SHP77 (cell line): ENCODE measurements around the gene SIRT3.
A peak's percentile ranks its signal among the peaks of the same experiment; 100 is the strongest.

ENCODE experiments used
- DNase-seq, 2 experiments: peaks; one replicate each; lab custom pipeline; 2025; lab: John Stamatoyannopoulos, UW

The SIRT3 gene

DNA sequence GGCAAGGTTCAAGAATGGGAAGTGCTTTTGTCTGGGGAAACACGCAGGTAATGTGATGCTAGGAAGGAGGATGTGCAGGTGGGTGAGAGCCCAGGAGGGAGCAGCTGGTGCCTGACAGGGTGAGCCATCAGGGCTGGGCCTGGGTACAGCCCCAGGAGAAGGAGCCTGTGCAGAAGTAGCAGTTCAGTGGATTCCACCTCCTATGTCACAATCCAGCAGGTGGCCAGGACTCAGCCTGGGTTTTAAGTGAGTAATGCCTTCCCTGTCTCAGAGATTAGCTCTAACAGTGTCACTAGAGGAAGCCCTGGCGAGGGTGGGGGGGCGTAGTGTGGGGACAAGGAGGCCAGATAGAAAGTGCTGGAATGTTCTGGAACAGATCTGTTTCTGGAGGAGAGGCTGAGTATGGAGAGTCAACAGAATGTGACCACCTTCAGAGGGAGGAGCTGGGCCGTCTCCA lies 20.5 kb downstream of the SIRT3 start:
- DNase-seq, result no peak

DNA sequence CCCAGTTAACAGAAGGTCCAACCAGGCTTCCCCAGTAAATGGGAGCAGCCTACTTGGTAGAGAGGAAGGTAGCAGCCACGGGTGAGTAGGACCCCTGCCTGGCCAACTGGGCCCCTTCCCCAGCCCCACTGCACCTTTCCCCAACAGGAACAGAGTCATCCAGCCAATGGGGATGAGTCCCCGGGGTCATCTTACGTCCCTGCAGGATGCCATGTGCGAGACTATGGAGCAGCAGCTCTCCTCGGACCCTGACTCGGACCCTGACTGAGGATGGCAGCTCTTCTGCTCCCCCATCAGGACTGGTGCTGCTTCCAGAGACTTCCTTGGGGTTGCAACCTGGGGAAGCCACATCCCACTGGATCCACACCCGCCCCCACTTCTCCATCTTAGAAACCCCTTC lies 22.1 kb downstream of the SIRT3 start:
- DNase-seq, result no peak

DNA sequence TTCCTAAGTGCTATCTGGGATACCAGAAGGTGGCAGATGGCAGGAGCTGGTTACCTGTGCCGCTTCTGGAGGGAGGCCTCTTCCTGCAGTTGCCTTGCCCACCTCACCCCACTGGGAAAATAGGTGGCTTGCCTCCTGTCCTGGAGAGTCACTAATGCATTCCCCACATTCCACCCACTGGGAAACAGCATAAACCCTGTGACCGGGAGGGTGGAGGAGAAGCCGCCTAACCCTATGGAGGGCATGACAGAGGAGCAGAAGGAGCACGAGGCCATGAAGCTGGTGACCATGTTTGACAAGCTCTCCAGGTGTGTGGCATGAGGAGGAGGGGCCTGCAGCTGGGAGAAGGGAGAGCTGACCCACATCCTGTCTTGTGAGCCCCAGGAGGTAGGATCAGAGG lies 23.0 kb downstream of the SIRT3 start:
- DNase-seq, result no peak

DNA sequence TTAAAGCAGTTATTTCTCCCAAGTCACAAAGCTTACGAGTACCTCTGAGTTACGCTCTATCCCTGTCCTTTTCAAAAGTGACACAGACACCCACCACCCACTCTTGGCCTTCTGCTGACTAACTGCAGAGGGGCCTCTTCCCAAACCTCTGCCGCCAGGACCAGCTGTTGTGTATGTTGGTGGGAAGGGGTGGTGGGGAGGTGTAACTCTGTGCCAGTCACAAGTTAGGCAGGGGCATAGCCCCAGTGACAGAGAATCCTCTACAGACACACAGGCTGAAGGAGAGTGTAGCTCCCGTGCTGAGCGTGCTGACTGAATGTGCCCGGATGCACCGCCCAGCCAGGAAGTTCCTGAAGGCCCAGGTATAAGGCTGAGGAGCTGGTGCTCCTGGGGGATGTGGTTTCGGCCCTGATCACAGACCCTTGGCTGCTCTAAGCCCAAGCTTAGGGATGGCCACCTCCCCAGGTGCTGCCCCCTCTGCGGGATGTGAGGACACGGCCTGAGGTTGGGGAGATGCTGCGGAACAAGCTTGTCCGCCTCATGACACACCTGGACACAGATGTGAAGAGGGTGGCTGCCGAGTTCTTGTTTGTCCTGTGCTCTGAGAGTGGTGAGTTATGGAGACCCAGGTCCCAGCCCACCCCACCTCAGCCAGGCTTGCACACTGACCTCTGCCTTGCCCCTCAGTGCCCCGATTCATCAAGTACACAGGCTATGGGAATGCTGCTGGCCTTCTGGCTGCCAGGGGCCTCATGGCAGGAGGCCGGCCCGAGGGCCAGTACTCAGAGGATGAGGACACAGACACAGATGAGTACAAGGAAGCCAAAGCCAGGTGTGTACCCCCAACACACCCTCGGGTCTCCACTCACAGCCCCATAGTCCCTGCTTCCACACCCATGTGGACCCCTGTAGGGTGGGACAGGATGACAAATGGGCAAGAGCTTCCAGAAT lies 23.7 kb downstream of the SIRT3 start:
- DNase-seq, result no peak

DNA sequence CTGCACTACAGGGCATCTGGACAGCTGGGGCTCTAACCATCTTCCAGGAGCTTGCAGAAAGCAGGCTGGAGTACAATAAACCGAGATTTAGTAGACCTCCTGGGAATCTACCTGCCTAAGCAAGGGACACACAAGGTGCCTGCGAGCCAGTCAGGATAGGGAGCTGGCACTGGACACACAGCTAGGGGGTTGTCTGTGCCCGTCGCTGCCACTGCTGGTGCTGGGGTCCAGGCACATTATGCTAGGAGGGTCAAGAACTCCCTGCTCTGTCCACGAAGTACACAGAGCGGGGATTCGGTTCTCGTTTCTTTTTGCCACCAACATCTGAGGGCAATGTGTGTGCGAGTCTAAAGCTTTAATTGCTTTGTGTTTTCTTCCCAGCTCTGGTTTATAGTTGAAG lies 24.4 kb downstream of the SIRT3 start:
- DNase-seq, result no peak

DNA sequence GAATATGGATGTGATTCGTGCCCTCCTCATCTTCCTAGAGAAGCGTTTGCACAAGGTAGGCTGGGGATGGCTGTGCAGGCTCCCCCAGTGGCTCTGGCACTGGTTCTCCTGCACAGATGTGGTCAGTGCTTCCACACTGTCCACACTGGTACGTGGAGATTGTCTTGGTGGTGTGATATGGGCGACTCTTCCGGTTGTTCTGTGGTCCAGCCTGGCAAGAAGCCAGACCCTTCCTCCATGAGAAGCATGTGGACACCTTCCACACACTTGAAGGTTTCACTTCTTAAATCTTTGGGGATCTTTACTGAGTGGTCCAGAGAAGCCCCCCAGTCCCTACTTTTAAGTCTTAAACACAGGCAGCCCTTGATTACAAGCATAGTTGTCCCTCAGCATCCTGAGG lies 24.8 kb downstream of the SIRT3 start:
- no peak for DNase-seq

DNA sequence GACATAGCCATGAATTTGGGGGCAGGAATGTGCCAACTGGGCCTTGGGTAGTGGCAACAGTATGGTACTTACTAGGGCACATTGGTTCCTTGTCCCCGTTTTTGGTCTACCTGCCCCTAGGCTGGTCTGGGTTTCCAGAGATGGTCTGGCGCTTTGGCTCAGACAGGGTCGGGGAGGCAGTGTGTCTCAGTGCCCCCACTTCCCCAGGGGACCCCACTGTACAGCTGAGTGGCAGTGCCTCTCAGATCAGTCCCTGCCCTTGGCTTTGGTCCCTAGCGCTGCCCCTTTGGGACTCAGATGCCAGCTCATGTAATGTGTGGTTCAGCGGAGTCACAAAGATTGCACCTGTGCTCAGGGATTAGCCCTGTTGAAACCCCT lies 25.4 kb downstream of the SIRT3 start:
- DNase-seq, result no peak

DNA sequence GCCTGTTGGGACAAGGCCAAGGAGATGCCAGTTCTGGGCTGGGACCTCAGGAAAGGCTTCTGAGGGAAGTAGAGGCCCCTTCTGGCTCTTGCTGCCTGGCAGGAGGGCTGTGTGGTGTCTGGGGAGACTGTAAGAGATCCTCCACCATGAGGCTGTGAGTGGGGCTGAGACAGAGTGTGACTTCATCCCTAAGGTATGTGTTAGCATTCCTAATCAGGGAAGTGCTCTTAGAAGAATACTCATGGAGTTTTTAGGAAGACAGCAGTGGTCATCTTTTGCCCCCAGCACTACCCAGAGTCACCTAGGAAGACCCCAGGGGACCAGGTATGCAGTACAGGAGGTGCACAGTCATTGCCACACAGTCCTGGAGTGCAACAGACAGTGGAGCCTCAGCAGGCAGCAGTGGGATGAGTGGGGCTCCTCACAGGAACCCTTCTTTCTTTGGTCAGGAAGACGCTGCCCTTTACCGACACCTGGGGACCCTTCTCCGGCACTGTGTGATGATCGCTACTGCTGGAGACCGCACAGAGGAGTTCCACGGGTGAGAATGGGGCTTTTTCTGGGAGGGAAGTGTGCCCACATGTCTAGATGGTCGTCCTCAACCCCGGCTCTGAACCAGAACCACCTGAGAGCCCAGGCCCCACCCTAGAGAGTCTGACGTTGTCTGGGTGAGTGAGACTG lies 25.9 kb downstream of the SIRT3 start:
- DNase-seq, result no peak

DNA sequence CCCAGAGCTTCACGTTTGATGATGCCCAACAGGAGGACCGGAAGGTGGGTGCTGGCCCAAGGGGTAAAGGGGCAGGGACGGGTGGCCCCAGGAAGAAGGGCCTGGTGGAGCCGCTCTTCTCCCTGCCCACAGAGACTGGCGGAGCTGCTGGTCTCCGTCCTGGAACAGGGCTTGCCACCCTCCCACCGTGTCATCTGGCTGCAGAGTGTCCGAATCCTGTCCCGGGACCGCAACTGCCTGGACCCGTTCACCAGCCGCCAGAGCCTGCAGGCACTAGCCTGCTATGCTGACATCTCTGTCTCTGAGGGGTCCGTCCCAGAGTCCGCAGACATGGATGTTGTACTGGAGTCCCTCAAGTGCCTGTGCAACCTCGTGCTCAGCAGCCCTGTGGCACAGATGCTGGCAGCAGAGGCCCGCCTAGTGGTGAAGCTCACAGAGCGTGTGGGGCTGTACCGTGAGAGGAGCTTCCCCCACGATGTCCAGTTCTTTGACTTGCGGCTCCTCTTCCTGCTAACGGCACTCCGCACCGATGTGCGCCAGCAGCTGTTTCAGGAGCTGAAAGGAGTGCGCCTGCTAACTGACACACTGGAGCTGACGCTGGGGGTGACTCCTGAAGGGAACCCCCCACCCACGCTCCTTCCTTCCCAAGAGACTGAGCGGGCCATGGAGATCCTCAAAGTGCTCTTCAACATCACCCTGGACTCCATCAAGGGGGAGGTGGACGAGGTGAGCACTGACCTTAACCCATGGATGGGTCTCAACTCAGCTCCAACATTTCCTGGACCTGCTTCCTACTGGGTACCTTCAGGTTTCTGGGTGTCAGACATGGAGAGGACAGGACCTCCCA lies 26.6 kb downstream of the SIRT3 start:
- DNase-seq, result no peak

DNA sequence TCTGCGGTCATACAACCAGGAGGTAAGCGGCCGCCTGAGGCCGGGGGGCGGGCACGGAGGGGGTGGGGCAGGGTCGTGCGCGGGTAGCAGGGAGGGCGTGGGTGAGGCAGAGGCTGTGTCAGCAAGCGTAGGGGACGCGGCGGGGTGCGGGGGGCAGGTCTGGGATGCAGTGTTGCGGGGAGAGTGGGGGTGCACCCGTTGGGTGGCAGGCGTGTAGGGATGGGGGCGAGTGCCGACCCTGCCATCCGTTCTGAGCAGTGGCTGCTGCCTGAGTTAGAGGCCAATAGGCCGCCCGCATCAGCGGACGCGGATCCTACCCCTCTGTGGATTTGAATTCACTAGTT lies 27.3 kb downstream of the SIRT3 start:
- DNase-seq, result no peak

DNA sequence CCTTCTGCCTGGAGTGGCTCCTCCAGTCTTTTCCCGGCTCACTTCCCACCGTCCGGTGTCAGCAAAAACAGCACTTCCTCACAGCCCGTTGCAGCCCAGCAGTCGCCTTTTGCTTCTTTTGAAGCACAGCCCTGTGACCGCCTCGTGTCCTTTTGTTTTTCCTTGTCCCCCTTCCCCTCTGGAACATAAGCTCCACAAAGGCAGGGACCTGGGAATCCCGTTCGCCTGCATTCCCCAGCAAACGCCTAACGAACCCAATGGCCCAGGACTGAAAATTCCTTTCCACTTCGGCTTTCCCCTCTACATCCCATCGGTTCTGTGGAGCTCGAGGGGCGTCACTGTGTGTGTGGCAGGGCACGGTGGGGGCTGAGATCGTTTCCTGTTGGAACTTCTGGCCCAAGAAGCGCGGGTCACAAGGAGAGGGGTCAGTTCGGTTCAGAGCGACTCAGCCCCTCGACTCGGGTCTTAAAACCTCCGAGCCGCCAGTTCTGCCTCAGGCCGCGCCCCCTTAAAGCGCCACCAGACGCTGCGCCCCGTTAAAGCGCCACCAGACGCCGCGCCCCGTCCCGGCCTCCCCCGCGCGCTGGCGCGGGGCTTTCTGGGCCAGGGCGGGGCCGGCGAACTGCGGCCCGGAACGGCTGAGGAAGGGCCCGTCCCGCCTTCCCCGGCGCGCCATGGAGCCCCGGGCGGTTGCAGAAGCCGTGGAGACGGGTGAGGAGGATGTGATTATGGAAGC lies 27.8 kb downstream of the SIRT3 start:
- peak; percentile 2 to 24 for DNase-seq

DNA sequence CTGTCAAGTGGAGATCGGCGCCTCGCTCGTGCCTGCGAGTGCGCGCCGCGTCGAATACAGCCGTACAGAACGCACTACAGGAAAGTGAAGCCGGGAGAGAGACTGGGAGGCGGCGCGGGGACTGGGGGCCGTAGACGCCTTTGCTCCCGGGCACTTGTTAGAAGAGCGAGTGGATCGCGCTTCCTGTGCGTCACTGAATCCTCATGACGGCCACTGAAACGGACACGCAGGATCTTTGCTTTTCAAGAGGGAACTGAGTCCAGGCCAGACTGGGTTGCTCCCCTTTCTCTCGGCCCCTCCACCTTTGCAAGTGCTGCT lies 28.3 kb downstream of the SIRT3 start:
- DNase-seq, result no peak

DNA sequence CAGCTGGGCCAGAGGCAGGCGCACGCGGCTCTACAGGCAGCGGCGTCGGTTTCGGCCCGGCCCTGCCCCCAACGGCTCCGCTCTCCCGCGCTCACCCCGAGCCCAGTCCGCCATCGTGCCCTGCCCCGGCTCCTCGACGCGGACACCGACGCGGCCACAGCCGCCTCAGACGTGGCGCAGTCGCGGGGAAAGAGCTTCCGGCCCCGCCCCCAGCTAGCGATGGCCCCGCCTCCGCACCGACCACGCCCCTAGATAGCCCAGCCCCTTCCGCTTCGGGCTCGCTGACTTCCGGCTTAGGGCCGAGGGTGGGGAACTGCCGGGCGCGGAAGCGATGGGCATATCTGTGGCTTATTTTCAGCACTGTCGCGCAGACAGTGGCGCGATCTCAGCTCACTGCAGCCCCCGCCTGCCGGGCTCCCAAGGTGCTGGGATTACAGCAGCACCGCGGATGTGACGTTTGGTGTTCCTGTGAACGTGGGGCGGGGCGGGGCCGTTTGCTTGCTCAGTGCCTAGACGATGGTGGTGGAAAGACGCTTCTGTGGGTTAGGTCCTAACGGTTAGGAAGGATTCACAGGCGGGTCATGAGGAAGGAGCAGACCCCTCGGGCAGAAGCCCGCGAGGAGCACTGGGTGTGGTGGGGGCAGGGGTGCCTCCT lies 28.8 kb downstream of the SIRT3 start, which contains the start of the genes BET1L and RIC8A:
TSS of gene BET1L (minus strand) at position 192 of the 655 bp plus-strand sequence. CDS start at position 114, 78 bp downstream.
TSS of gene RIC8A (plus strand) at position 501 of the 655 bp plus-strand sequence. CDS start 1,147 bp downstream, outside the sequence.
- peak; percentile 74 to 80 for DNase-seq

DNA sequence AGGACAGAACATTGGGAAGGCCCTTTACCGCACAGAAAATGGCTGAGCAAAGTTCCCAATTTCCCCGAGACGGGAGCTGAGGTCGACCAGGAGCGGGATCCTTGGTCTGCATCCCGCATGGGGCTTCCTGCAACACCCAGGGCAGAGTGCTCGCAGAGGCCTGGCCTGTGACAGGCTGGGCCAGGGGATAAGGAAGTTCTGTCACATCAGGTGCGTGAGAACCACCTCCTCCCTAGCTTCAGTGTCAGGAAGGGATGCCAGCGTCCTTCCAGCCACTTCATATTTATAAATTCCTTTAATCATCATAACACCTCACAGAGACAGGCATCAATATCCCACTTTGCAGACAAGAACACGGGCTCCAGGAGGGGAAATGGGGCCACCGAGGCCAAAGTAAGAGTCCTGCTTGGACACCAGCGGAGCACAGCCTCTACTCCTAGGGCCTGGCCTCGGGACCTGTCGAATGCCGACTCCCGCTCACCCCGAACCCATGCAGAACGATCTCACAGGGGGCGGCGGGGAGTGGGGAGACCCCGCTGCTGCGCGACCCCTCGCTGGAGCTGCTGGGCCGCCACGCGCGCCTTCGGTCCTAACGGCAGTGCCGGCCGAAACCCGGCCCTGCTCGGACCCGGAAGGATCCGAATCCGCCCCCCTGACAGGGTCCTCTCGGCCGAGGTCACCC lies 29.5 kb downstream of the SIRT3 start:
- DNase-seq, result no peak

DNA sequence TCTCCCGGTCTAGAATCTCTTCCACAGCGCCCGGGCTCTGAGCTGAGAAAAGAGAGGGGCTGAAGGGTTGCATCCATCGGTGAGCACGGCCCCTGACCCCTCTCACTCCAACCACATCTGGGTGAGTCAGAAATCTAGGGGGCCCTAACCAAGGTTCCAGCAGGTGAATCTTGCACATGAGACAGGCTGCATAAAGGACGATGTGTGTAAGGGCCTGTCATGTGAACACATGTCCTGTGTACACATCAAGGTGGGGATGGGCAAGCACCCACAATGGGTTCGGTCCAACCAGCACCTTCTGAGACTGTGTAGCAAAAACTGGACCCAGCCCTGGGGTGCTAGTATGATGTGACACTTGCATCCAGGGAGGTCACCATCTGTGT lies 30.1 kb downstream of the SIRT3 start:
- DNase-seq, result no peak

DNA sequence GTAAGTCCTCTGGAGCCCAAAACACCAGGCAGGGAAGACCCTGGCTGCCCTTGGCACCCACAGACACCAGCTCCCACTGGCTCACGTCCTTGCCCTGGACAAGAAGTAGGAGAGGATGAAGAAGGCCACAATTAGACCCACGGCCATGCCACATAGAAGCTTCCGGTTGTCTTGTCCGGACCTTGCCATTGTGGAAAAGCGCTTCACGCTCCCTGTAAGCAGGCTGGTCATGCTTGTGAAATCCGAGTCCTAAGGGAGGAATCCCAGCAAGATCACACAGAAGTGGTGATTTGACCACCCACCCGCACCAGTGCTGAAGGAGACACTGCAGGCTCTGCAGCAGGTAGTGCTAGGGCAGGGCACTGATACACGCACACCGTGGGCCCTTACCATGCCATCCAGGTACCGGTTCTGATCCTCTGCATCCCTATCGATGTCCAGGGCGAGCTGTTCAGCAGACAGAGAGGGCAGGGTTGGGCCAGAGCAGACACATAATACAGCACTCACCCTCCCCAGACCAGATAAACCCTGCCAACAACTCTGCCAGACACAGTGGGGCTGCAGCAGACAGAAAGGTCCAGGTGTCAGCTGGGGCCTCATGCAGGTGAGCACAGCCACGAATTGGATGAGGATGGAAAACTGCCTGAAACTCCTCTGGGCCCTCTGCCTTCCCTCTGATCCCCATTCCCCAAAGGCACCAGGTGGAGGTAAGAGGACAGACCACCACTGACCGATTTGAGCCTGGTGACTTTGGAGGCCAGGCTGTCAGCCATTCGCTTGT lies 30.7 kb downstream of the SIRT3 start:
- no peak for DNase-seq

DNA sequence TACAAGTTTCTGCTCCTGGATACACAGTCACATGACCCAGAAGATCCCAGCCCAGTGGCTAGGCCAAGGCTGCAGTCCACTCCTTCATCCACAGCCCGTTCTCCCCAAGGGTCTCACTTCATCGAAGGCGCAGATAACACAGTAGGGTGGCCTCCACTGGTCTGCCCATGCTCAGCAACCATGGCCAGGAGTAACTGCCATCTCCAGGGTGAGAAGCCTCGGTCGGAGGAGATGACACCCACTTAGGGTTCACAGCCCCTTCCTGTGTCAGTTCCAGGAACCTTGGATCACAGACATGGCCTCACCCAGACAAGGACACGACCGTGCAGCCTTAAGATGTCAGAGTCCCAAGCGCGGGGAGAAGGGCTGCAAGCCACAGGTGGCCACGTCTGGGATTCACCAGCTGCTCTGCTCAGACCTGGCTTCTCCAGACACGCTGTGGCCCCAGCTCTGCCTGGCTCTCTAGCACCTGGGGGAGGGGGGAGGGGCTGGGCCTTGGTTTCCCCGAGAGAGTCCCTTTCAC lies 31.5 kb downstream of the SIRT3 start:
- DNase-seq, result no peak

DNA sequence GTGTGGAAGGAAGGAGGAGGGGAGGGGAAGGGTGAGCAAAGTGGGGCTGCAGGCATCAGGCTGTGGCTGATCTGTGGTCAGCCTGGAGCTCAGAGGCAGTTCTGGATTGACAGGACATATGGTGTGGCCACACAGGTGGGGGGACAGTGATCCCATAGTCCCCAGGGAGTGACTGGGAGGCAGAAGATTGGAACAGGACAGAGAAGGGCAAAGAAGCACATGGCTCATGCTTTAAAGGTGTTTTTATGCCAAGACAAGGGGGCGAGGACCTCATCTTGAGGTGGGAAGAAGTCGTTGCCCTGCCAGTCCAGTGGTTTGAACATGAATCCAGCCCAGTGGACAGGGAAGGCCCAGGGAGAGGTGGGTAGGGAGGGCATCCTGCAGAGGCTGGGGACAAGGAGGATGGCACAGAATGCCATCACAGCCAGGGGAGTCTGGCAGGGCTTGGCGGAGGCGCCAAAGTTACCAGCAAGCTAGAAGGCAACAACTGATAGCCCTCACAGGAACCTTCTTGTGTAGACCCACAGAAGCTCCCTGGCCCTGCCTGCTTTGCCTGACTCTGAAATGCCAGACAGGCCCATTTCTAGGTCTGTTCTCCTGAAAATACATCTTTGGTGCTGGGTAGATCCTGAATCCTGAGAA lies 32.1 kb downstream of the SIRT3 start:
- no peak for DNase-seq
